SK-N-SH (cell line): ENCODE results near the gene NSMCE3. TPM values are rescaled to one million over a fixed set of nuclear protein-coding genes. Genes with fewer than 3 reads are reported as not detected.

Experiments
- CTCF ChIA-PET: fragments of 300-600, 350-600 bp; formaldehyde crosslinking; extraction: SDS; loops from one replicate; lab custom pipeline; 2021; lab: Yijun Ruan, JAX
- POLR2A ChIA-PET: fragments of 350-600 bp; sonication (Branson Sonifier 250); formaldehyde crosslinking; extraction: SDS; loops from one replicate; lab custom pipeline; 2020; ENCODE audit warnings: antibody characterized with exemption, inconsistent platforms; lab: Yijun Ruan, JAX
- DNase-seq: peaks from one replicate; pipeline ENCODE4 v3.0.0; 2012
- H2AFZ ChIP-seq: fragments of 200-600 bp; sonication (generic); 2 replicates; pipeline ENCODE4 v1.8.1; 2016; ENCODE audit warnings: antibody characterized with exemption, mild to moderate bottlenecking, low read depth
- H3F3A ChIP-seq: fragments of 200-600 bp; sonication (generic); replicated peaks from 2 replicates; pipeline ENCODE3; 2016; ENCODE audit warnings: antibody characterized with exemption, mild to moderate bottlenecking; ENCODE audit not compliant: insufficient read depth
- H3K27ac ChIP-seq, 2 experiments: fragments of 200-500 bp in 1 of 2; fragments of 200-600 bp in 1 of 2; sonication (Bioruptor generic) in 1 of 2; sonication (generic), shearing (Covaris generic) in 1 of 2; 2 replicates each; pipeline versions ENCODE4 v1.5.1 to v1.6.1; 2014 to 2016; ENCODE audit warnings: low read depth in 2 of 2, inconsistent platforms in 1 of 2, low read length in 1 of 2, mild to moderate bottlenecking in 1 of 2, mixed read lengths in 1 of 2
- H3K27me3 ChIP-seq: fragments of 200-600 bp; sonication (generic), shearing (Covaris generic); 2 replicates; pipeline ENCODE4 v1.6.1; 2016; ENCODE audit warnings: mixed run types; ENCODE audit not compliant: insufficient read depth
- H3K36me3 ChIP-seq, 2 experiments: fragments of 200-500 bp in 1 of 2; fragments of 200-600 bp in 1 of 2; sonication (Bioruptor generic) in 1 of 2; sonication (generic) in 1 of 2; replicated peaks in 1 of 2; 2 replicates each; pipeline versions ENCODE3 to v1.5.1; 2014 to 2016; ENCODE audit warnings: low read length in 1 of 2, mild to moderate bottlenecking in 1 of 2; ENCODE audit not compliant: insufficient read depth in 2 of 2, control insufficient read depth in 1 of 2
- H3K4me1 ChIP-seq, 2 experiments: fragments of 200-500 bp in 1 of 2; fragments of 200-600 bp in 1 of 2; sonication (Bioruptor generic) in 1 of 2; sonication (generic), shearing (Covaris generic) in 1 of 2; 2 replicates each; pipeline versions ENCODE4 v1.5.1 to v1.6.1; 2014 to 2016; ENCODE audit warnings: low read depth in 1 of 2, low read length in 1 of 2, mixed run types in 1 of 2; ENCODE audit not compliant: insufficient read depth in 2 of 2, control insufficient read depth in 1 of 2
- H3K4me2 ChIP-seq: fragments of 200-600 bp; sonication (generic), shearing (Covaris generic); 2 replicates; pipeline ENCODE4 v1.6.1; 2017; ENCODE audit warnings: mixed run types
- H3K4me3 ChIP-seq, 2 experiments: fragments of 200-500 bp in 1 of 2; fragments of 200-600 bp in 1 of 2; sonication (Bioruptor generic) in 1 of 2; sonication (generic), shearing (Covaris generic) in 1 of 2; 2 replicates each; pipeline versions ENCODE4 v1.5.1 to v1.8.1; 2014 to 2016; ENCODE audit warnings: low read depth in 2 of 2, inconsistent platforms in 1 of 2, low read length in 1 of 2, mild to moderate bottlenecking in 1 of 2, mixed read lengths in 1 of 2, moderate library complexity in 1 of 2
- H3K79me2 ChIP-seq: fragments of 200-600 bp; sonication (generic); 2 replicates; pipeline ENCODE4 v1.8.1; 2017; ENCODE audit warnings: mild to moderate bottlenecking; ENCODE audit not compliant: insufficient read depth
- H3K9ac ChIP-seq: fragments of 200-600 bp; sonication (generic); 2 replicates; pipeline ENCODE4 v1.6.1; 2017; ENCODE audit warnings: mixed run types
- H3K9me2 ChIP-seq: fragments of 200-600 bp; sonication (generic); 2 replicates; pipeline ENCODE4 v1.6.1; 2017; ENCODE audit warnings: mixed run types
- H3K9me3 ChIP-seq: fragments of 200-600 bp; sonication (generic); 2 replicates; pipeline ENCODE4 v1.6.1; 2017; ENCODE audit warnings: mixed run types, mild to moderate bottlenecking, moderate library complexity
- H4K20me1 ChIP-seq: fragments of 200-600 bp; sonication (generic); 2 replicates; pipeline ENCODE4 v1.6.1; 2017; ENCODE audit warnings: mild to moderate bottlenecking, mixed run types; ENCODE audit not compliant: insufficient read depth
- CHD2 ChIP-seq: fragments of 150-350 bp; IDR thresholded peaks from 2 replicates; pipeline ENCODE4 v1.6.1; 2018; ENCODE audit warnings: low read length; ENCODE audit not compliant: partially characterized antibody
- ELF1 ChIP-seq: IDR thresholded peaks from 2 replicates; pipeline ENCODE4 v1.4.0; 2012
- GABPA ChIP-seq: IDR thresholded peaks from 2 replicates; pipeline ENCODE4 v1.4.0; 2012; ENCODE audit warnings: low read depth, mild to moderate bottlenecking
- MEF2A ChIP-seq: IDR thresholded peaks from 2 replicates; pipeline ENCODE4 v1.4.0; 2012; ENCODE audit warnings: low read depth, borderline replicate concordance
- NRF1 ChIP-seq: IDR thresholded peaks from 2 replicates; pipeline ENCODE4 v1.6.1; 2012; ENCODE audit warnings: low read depth, mild to moderate bottlenecking, low read length
- POLR2AphosphoS5 ChIP-seq: IDR thresholded peaks from 2 replicates; pipeline ENCODE4 v1.6.1; 2012; ENCODE audit warnings: low read depth, low read length
- RXRA ChIP-seq: IDR thresholded peaks from 2 replicates; pipeline ENCODE4 v1.4.0; 2012; ENCODE audit warnings: low read depth, mild to moderate bottlenecking, borderline replicate concordance
- SMC3 ChIP-seq: IDR thresholded peaks from 2 replicates; pipeline ENCODE4 v1.6.1; 2012; ENCODE audit warnings: low read depth, low read length, improper control_type of control experiment
- TAF1 ChIP-seq: IDR thresholded peaks from 2 replicates; pipeline ENCODE4 v1.6.1; 2012; ENCODE audit warnings: low read depth, mild to moderate bottlenecking, low read length, moderate library complexity, borderline replicate concordance
- WGBS: methylation state at CpG from one replicate; pipeline ENCODE4 v1.1.6; 2017; ENCODE audit warnings: low lambda C conversion rate; 5-methylcytosine and 5-hydroxymethylcytosine counted together
- polyA plus RNA-seq, 3 experiments: library from polyadenylated mRNA; depleted of rRNA; stranded (reverse); fragments of >200 nt; gene quantifications; 2 replicates each; pipeline ENCODE4 v1.2.3, GENCODE V29; 2012
- TF ChIP-seq, protein P1 (sequence below): IDR thresholded peaks from 2 replicates; pipeline ENCODE4 v1.6.1; 2012; ENCODE audit warnings: mild to moderate bottlenecking, low read depth, low read length, moderate library complexity

NSMCE3 gene
- polyA plus RNA-seq, 1 of the 3 experiments (the other 2 are of a cell fraction), result 5.5 TPM

DNA sequence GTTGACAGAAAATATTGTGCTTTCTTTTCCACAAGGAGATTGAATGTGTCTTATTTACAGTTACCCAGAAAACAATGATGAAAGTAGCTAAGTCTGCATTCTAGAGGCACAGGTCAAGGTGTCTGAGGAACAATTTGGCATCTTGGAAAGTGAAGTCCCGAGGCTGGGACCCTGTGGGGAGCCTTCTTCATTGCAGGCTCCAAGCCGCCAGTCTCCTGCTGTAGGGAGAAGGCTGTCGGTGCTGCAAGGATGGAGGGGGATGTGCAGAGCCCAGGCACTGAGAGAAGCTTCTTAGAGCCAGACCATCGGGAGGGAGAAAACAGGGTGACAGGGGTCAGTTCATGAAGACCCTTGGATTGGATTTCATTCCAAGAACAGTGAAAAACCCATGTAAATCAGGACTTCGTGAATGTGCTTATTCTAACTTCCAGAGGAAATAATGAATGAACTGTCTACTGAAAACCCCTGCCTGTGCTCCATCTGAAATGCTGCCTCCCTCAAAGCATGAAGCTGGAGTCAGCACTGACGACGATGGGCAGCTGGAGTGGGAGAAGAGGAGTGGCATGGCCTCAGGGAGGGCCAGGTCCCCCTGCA lies 25.2 kb upstream of the NSMCE3 start:
- POLR2A ChIA-PET, result no interaction called here
- CTCF ChIA-PET, result interaction anchor here (1.2 kb wide), 1 partner anchor 156 kb away, joined by 3 read pairs; no protein-coding TSS in a partner anchor
- TF ChIP-seq, protein P1, sequence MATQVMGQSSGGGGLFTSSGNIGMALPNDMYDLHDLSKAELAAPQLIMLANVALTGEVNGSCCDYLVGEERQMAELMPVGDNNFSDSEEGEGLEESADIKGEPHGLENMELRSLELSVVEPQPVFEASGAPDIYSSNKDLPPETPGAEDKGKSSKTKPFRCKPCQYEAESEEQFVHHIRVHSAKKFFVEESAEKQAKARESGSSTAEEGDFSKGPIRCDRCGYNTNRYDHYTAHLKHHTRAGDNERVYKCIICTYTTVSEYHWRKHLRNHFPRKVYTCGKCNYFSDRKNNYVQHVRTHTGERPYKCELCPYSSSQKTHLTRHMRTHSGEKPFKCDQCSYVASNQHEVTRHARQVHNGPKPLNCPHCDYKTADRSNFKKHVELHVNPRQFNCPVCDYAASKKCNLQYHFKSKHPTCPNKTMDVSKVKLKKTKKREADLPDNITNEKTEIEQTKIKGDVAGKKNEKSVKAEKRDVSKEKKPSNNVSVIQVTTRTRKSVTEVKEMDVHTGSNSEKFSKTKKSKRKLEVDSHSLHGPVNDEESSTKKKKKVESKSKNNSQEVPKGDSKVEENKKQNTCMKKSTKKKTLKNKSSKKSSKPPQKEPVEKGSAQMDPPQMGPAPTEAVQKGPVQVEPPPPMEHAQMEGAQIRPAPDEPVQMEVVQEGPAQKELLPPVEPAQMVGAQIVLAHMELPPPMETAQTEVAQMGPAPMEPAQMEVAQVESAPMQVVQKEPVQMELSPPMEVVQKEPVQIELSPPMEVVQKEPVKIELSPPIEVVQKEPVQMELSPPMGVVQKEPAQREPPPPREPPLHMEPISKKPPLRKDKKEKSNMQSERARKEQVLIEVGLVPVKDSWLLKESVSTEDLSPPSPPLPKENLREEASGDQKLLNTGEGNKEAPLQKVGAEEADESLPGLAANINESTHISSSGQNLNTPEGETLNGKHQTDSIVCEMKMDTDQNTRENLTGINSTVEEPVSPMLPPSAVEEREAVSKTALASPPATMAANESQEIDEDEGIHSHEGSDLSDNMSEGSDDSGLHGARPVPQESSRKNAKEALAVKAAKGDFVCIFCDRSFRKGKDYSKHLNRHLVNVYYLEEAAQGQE, result no peak
- no peak for TF ChIP-seq ELF1
- TF ChIP-seq NRF1, result no peak
- no peak for TF ChIP-seq GABPA
- TF ChIP-seq POLR2AphosphoS5, result no peak
- no peak for TF ChIP-seq SMC3
- no peak for TF ChIP-seq RXRA

DNA sequence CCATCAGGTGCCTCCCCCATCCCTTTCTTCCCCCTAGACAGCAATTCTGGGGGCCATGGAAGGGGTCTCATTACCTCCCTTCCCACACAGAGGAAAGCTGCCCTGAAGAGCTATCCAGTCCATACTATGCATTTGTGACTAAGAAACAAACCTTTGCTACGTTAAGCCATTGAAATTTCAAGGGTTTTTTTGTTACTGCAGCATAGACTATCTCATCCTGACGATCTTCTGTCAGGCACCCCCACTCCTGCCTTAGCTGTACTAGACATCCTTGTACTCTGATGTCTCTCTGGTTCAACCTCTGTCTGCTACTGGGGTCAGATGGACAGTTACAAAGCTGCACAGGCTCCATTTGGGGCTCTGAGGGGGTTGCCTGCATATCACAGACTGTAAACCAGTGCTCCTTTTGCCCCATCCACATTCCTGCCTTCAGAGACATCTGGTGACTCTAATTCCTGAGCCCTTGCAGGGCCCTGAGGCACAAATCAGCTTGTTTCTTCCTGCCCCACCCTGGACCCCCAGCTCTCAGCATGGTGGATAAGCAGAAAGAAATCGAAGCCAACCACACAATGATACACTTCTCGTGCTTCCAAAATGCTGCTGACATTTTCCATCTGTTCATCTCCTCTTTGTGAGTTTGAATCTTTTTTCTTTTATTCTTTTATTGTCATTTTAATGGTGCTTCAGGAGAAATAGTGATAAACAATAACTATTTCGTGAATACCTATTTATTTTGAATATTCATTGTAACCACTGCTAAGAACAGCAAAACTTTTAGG lies 21.6 kb upstream of the NSMCE3 start:
- Histone ChIP-seq H3K79me2 (no peaks in the 10 kb centered on the region), H4K20me1 (no peaks in the 10 kb centered on the region), H3K27ac (no peak overlapping the region), H3K4me1 (no peaks in the 10 kb centered on the region), H3K4me2 (no peak overlapping the region), H3K9me3 (no peaks in the 10 kb centered on the region), H3K9me2 (no peaks in the 10 kb centered on the region), H3K4me3 (no peak overlapping the region), H3K9ac (no peak overlapping the region), H3K27me3 (0 out of 2 replicates have a peak, but pooled peaks cover 3% of the 10 kb centered on the region), H2AFZ (no peak overlapping the region), H3F3A (no peaks in the 10 kb centered on the region), H3K36me3 (no peaks in the 10 kb centered on the region)
- 20% methylated on average over 5 of the region's 5 CpGs for WGBS
- ChIA-PET CTCF (interaction anchor here (1.0 to 1.1 kb wide), 2 partner anchors 8 to 11 kb away, joined by 3 read pairs; no protein-coding TSS in a partner anchor), POLR2A (interaction anchor here (0.6 kb wide), 1 partner anchor 27 kb away, joined by 3 read pairs; no protein-coding TSS in a partner anchor)
- TF ChIP-seq TAF1 (no peak), CHD2 (no peak), POLR2AphosphoS5 (no peak), GABPA (no peak), MEF2A (no peak)
- no peak for DNase-seq

More for the DNA sequence above, 25.2 kb upstream of the NSMCE3 start:
- Histone ChIP-seq H3K36me3 (no peaks in the 10 kb centered on the region), H3F3A (no peaks in the 10 kb centered on the region), H3K27ac (no peak overlapping the region), H3K9me3 (no peaks in the 10 kb centered on the region), H3K27me3 (no peaks in the 10 kb centered on the region), H2AFZ (no peak overlapping the region), H3K4me3 (no peak overlapping the region), H4K20me1 (no peaks in the 10 kb centered on the region), H3K4me1 (no peaks in the 10 kb centered on the region), H3K79me2 (no peaks in the 10 kb centered on the region), H3K4me2 (no peak overlapping the region), H3K9ac (no peak overlapping the region), H3K9me2 (no peaks in the 10 kb centered on the region)
- 58% methylated on average over 7 of the region's 7 CpGs for WGBS
- no peak for DNase-seq
